K562 (cell line): Measurements from ENCODE around the gene COL23A1. TPM values are rescaled to one million over a fixed set of nuclear protein-coding genes. Genes with fewer than 3 reads are reported as not detected.
A peak's percentile ranks its signal among the peaks of the same experiment; 100 is the strongest.

Source experiments
- ATAC-seq: fragments of 200-7000 bp; cut with Tn5 transposase; 3 replicates; pipeline ENCODE4 v1.9.1; 2020; ENCODE audit warnings: moderate library complexity
- BruUV-seq: library from RNA; stranded (reverse); fragments of 400-500 nt; replicated peaks from 2 replicates; lab custom pipeline; 2021; lab: Mats Ljungman, UMichigan
- CTCF ChIA-PET: fragments of 300-600 bp; formaldehyde crosslinking; extraction: SDS; loops from one replicate; lab custom pipeline; 2021; ENCODE audit warnings: low intra/inter-chr PET ratio; lab: Yijun Ruan, JAX
- POLR2A ChIA-PET: fragments of 300-600, 350-650 bp; sonication (Branson Sonifier 250); formaldehyde crosslinking; extraction: SDS; loops from one replicate; lab custom pipeline; 2021; ENCODE audit warnings: antibody characterized with exemption, inconsistent platforms; lab: Yijun Ruan, JAX
- DNase-seq, 4 experiments: peaks; one replicate each; pipeline versions ENCODE4 v3.0.0 to v3.0.0-alpha.2; 2011 to 2018; ENCODE audit warnings: low spot score in 3 of 4, mixed read lengths in 3 of 4; ENCODE audit errors: extremely low read depth in 1 of 4
- FAIRE-seq: peaks from 2 replicates; lab custom pipeline; 2011; peaks lifted over from hg19 to GRCh38; lab: Jason Lieb, UNC
- H2AFZ ChIP-seq: 2 replicates; pipeline ENCODE4 v1.6.0; 2011; ENCODE audit warnings: low read depth, low read length, control low read depth, inconsistent platforms
- H3K27ac ChIP-seq: fragments of 200-600 bp; 3 replicates; pipeline ENCODE4 v1.8.0; 2011; ENCODE audit warnings: low read depth, mild to moderate bottlenecking, control low read depth, inconsistent platforms, low read length, moderate library complexity, mixed read lengths; ENCODE audit errors: extremely low read depth
- H3K27me3 ChIP-seq, 2 experiments: fragments of 300-600 bp in 1 of 2; 2 replicates in 1 of 2; 3 replicates in 1 of 2; pipeline versions ENCODE4 v1.6.0 to v1.8.0; 2011; ENCODE audit warnings: inconsistent platforms in 2 of 2, low read length in 2 of 2, mild to moderate bottlenecking in 1 of 2, mixed read lengths in 1 of 2, moderate library complexity in 1 of 2; ENCODE audit not compliant: control insufficient read depth in 2 of 2, insufficient read depth in 2 of 2
- H3K36me3 ChIP-seq: fragments of 300-600 bp; 3 replicates; pipeline ENCODE4 v1.8.0; 2011; ENCODE audit warnings: mild to moderate bottlenecking, low read length, inconsistent platforms; ENCODE audit not compliant: control insufficient read depth, insufficient read depth
- H3K4me1 ChIP-seq, 2 experiments: fragments of 200-600 bp in 1 of 2; replicated peaks in 1 of 2; 2 replicates in 1 of 2; 3 replicates in 1 of 2; pipeline versions ENCODE4 v1.5.1 to v1.8.0; 2011; ENCODE audit warnings: inconsistent platforms in 2 of 2, low read length in 2 of 2, mild to moderate bottlenecking in 1 of 2, mixed read lengths in 1 of 2, moderate library complexity in 1 of 2; ENCODE audit not compliant: control insufficient read depth in 2 of 2, insufficient read depth in 2 of 2
- H3K4me2 ChIP-seq: 2 replicates; pipeline ENCODE4 v1.6.1; 2011; ENCODE audit warnings: low read length, control low read depth, inconsistent platforms, mixed read lengths; ENCODE audit not compliant: insufficient read depth
- H3K4me3 ChIP-seq: fragments of 200-600 bp; sonication (generic), shearing (Covaris generic); 2 replicates; pipeline ENCODE4 v1.5.1; 2016; ENCODE audit warnings: control low read depth, inconsistent platforms
- H3K79me2 ChIP-seq: fragments of 200-600 bp; 3 replicates; pipeline ENCODE4 v1.8.0; 2011; ENCODE audit warnings: low read length, inconsistent platforms; ENCODE audit not compliant: control insufficient read depth, insufficient read depth
- H3K9ac ChIP-seq, 2 experiments: 2 replicates each; pipeline versions ENCODE4 v1.6.0 to v1.6.1; 2011; ENCODE audit warnings: low read depth in 2 of 2, low read length in 2 of 2, control low read depth in 1 of 2, inconsistent platforms in 1 of 2, mild to moderate bottlenecking in 1 of 2, mixed read lengths in 1 of 2; ENCODE audit not compliant: insufficient read depth in 1 of 2
- H3K9me1 ChIP-seq: one replicate; pipeline ENCODE4 v1.6.0; 2011; ENCODE audit warnings: inconsistent platforms, mild to moderate bottlenecking, low read length, moderate library complexity; ENCODE audit not compliant: control insufficient read depth, insufficient read depth
- H3K9me3 ChIP-seq: replicated peaks from 2 replicates; pipeline ENCODE4 v1.5.1; 2011; ENCODE audit warnings: low read depth, low read length, inconsistent platforms; ENCODE audit not compliant: control insufficient read depth, insufficient read depth
- H4K20me1 ChIP-seq: replicated peaks from 2 replicates; pipeline ENCODE4 v1.6.1; 2011; ENCODE audit warnings: low read length, inconsistent platforms, mixed read lengths; ENCODE audit not compliant: control insufficient read depth, insufficient read depth
- E2F3 ChIP-seq: fragments of 250-450 bp; sonication (Bioruptor Pico); IDR thresholded peaks from 2 replicates; pipeline ENCODE4 v1.4.0; 2020; ENCODE audit warnings: mild to moderate bottlenecking
- WGBS: fragments of 100-300 bp; shearing (Covaris generic); methylation state at CpG from one replicate; pipeline ENCODE4 v1.1.6; 2016; ENCODE audit warnings: low coverage, mixed read lengths; ENCODE audit not compliant: insufficient coverage; ENCODE audit errors: missing lambda C conversion rate; 5-methylcytosine and 5-hydroxymethylcytosine counted together
- in situ Hi-C: fragments of 300-500 bp; cut with MboI; formaldehyde crosslinking; loops from 4 replicates; pipeline ENCODE4 v1.15.0; 2018; ENCODE audit warnings: inconsistent platforms, mixed read lengths
- intact Hi-C: fragments of 100-400 bp; cut with micrococcal nuclease; formaldehyde crosslinking; loops from 2 replicates; pipeline ENCODE4 v1.14.2; 2022
- polyA plus RNA-seq, 8 experiments: library from polyadenylated mRNA; depleted of rRNA in 4 of 8; stranded (reverse) in 5 of 8; unstranded in 3 of 8; fragments of >200 nt; fragmentation: Nextera tagmentation in 2 of 8; fragmentation: Illumina TruSeq in 1 of 8; extraction: Ambion mirVana in 2 of 8; extraction: Trizol in 1 of 8; gene quantifications; 2 replicates each; pipeline versions ENCODE4 v1.2.1 to v1.2.3, GENCODE V29; 2011 to 2014; ENCODE audit warnings: inconsistent platforms in 1 of 8, missing spikeins in 1 of 8
- total RNA-seq, 7 experiments: library from RNA; depleted of rRNA in 6 of 7; stranded (reverse); fragments of >200 nt in 6 of 7; fragmentation: Illumina TruSeq in 2 of 7; extraction: Trizol in 2 of 7; gene quantifications; 2 replicates each; pipeline versions ENCODE4 v1.2.1 to v1.2.3, GENCODE V29; 2011 to 2021; ENCODE audit warnings: low replicate concordance in 1 of 7
- TF ChIP-seq, protein P1 (sequence below): sonication (generic); formaldehyde crosslinking; IDR thresholded peaks from 2 replicates; pipeline ENCODE4 v1.8.1; 2022; ENCODE audit warnings: missing genetic modification reagents
- TF ChIP-seq, protein P2 (sequence below), 2 experiments: fragments of 450-650 bp; IDR thresholded peaks; 2 replicates each; pipeline ENCODE4 v1.6.1; 2016

The COL23A1 gene
- total and polyA plus RNA-seq, 9 of the 15 experiments (the other 6 are each of a cell fraction or from before 2014, with no cell fraction given), result 0.09 TPM; not detected in 8

DNA sequence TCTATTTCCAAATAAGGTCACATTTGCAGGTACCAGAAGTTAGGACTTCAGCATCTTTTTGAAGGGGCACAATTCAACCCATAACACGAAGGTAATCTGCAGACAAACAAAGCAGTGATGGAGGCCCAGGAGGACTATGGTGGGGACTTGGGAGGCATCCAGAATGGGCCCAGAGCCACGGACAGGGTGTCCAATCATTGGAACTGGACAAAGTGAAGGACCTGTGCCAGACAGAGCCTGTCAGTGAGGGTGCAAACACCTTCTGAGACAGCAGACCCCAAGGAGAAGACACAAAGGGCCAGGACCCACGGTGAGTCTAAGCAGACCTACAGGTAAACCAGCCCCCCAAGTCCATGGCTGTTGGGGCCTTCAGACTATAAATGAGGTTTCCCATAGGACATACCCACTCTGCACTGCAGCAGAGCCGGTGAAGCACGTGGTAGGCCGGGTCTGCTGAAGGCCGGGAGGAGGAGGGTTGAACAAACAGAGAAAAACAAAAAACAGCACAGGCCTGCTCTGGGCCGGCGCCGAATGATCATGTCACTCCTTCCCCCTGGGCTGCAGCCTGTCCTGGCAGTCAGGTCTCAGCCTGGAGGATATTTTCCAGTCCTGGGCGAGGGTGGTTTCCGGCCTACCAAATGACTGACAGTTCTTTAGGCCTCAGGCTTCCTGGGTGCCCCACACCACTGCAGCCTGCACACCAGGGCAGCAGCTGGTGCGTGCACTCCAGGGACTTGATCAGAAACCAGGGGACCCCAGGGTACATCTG lies 84.4 kb downstream of the COL23A1 start:
- DNase-seq, result no peak
- Histone ChIP-seq H3K27me3 (peaks cover 0 to 21% of the 10 kb centered on the region in 2 experiments; a peak in 2 of 5 replicates), H3K4me2 (no peak overlapping the region), H3K9ac (peak overlapping the region in 1 of 2 experiments; percentile 26; a peak in 1 of 4 replicates), H3K36me3 (no peaks in the 10 kb centered on the region), H3K27ac (no peak overlapping the region)
- no peak for FAIRE-seq
- no peak for ATAC-seq
- POLR2A ChIA-PET, result no interaction called here
- WGBS, result 37% methylated on average over 13 of the region's 13 CpGs
- in situ Hi-C loops, result no loop called here
- BruUV-seq, result no TSS peak
- TF ChIP-seq, protein P1, sequence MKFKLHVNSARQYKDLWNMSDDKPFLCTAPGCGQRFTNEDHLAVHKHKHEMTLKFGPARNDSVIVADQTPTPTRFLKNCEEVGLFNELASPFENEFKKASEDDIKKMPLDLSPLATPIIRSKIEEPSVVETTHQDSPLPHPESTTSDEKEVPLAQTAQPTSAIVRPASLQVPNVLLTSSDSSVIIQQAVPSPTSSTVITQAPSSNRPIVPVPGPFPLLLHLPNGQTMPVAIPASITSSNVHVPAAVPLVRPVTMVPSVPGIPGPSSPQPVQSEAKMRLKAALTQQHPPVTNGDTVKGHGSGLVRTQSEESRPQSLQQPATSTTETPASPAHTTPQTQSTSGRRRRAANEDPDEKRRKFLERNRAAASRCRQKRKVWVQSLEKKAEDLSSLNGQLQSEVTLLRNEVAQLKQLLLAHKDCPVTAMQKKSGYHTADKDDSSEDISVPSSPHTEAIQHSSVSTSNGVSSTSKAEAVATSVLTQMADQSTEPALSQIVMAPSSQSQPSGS (CRISPR knock-in tag), result no peak
- TF ChIP-seq, protein P2, sequence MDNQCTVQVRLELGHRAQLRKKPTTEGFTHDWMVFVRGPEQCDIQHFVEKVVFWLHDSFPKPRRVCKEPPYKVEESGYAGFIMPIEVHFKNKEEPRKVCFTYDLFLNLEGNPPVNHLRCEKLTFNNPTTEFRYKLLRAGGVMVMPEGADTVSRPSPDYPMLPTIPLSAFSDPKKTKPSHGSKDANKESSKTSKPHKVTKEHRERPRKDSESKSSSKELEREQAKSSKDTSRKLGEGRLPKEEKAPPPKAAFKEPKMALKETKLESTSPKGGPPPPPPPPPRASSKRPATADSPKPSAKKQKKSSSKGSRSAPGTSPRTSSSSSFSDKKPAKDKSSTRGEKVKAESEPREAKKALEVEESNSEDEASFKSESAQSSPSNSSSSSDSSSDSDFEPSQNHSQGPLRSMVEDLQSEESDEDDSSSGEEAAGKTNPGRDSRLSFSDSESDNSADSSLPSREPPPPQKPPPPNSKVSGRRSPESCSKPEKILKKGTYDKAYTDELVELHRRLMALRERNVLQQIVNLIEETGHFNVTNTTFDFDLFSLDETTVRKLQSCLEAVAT (IDR thresholded peaks at IDR 0.05), result no peak
- TF ChIP-seq E2F3 (CRISPR knock-in tag), result no peak
- TF ChIP-seq, all 486 proteins: peak for 0
- Histone ChIP-seq H3K9me1 (no peaks in the 10 kb centered on the region), H4K20me1 (no peaks in the 10 kb centered on the region), H3K79me2 (no peaks in the 10 kb centered on the region), H3K4me1 (no peaks in the 10 kb centered on the region), H3K4me3 (no peak overlapping the region), H3K9me3 (peaks cover 4% of the 10 kb centered on the region; the same call in 1 of the 2 replicates), H2AFZ (no peak overlapping the region; the same call in 1 of the 2 replicates)
- CTCF ChIA-PET, result no interaction called here
- intact Hi-C loops, result no loop called here
